GM19397 (cell line): Measurements from ENCODE around the gene JOSD2.

Experiments used
- ATAC-seq: cut with Tn5 transposase; IDR thresholded peaks from one replicate; pipeline ENCODE4 v1.9.1; 2021; ENCODE audit warnings: mild to moderate bottlenecking, moderate library complexity; ENCODE audit not compliant: unreplicated experiment

Gene JOSD2

DNA sequence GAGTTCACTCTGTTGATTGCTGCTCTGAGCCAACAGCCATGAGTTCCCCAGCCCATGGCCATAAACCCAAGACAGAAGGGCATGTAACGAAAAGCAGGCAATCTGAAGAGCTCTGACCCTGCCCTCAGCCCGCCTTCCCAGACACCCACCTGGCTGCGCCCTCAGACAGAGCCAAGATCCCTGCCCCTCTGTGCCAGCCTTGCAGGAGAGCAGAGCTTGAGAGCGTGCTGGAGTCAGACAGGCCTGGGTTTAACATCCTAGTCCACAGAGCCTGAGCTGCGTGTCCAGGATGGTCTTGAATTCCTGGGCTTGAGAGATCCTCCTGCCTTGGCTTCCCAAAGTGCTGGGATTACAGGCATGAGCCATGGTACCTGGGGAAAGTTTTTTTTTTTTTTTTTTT lies 53.7 kb downstream of the JOSD2 start:
- no peak for ATAC-seq
